ENCODE measurements around the gene SLC2A4RG.

Gene SLC2A4RG

DNA sequence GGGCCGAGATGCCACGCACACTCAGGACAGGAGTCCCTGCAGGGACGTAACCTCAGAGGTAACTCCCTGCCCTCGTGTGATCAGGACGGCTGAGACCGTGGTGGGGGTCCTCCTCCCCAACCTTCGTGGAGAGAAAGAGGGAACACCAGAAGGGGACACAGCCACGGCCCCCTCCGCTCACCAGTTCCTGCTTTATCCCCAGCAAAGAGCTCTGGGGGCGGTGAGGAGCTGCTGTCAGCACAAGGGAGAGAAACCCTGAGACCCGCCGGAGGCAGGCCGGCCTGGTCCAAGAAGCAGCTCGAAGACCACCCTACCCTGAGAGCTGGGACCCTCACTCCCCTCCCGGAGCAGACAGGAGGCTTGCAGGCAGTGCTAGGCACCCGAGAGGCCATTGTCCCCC, 44.4 kb downstream of the SLC2A4RG start:
- Histone ChIP-seq H3K4me1 (no peaks in the 10 kb centered on the region), H3K4me3 (ENCODE audit: low read depth, low read length) (no peak overlapping the region), H3K27me3 (no peaks in the 10 kb centered on the region), H3K9me3 (no peaks in the 10 kb centered on the region), H3K36me3 (no peaks in the 10 kb centered on the region)
- TF ChIP-seq, protein P1, sequence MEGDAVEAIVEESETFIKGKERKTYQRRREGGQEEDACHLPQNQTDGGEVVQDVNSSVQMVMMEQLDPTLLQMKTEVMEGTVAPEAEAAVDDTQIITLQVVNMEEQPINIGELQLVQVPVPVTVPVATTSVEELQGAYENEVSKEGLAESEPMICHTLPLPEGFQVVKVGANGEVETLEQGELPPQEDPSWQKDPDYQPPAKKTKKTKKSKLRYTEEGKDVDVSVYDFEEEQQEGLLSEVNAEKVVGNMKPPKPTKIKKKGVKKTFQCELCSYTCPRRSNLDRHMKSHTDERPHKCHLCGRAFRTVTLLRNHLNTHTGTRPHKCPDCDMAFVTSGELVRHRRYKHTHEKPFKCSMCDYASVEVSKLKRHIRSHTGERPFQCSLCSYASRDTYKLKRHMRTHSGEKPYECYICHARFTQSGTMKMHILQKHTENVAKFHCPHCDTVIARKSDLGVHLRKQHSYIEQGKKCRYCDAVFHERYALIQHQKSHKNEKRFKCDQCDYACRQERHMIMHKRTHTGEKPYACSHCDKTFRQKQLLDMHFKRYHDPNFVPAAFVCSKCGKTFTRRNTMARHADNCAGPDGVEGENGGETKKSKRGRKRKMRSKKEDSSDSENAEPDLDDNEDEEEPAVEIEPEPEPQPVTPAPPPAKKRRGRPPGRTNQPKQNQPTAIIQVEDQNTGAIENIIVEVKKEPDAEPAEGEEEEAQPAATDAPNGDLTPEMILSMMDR (IDR thresholded peaks at IDR 0.05; ENCODE audit: low read depth, low read length), result no peak
- DNase-seq, result no peak

DNA sequence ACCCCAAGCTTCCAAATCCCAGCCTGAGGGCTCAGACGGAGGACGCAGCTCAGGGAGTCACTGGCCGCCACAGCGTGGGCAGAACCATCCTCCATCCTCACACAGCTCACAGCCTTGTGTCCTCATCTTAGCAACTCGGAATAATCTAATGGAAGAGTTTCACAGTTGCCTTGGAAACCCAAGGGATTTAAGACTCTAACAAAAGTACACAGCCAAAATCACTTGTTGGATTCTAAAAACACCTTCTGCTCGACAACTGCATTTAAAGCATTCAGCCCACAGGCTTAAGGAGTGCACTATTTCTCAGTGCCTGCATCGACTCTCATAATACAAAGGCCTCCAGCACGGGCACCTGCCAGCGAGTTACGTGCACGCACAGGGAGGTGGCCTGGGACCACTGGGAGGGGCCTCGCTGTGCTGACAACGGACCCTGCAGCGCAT, 46.1 kb downstream of the SLC2A4RG start:
- Histone ChIP-seq H3K4me1 (no peaks in the 10 kb centered on the region), H3K36me3 (no peaks in the 10 kb centered on the region), H3K27me3 (no peaks in the 10 kb centered on the region), H3K4me3 (ENCODE audit: low read depth, low read length) (no peak overlapping the region), H3K9me3 (no peaks in the 10 kb centered on the region)
- DNase-seq, result no peak
- TF ChIP-seq, protein P1 (IDR thresholded peaks at IDR 0.05; ENCODE audit: low read depth, low read length), result no peak

DNA sequence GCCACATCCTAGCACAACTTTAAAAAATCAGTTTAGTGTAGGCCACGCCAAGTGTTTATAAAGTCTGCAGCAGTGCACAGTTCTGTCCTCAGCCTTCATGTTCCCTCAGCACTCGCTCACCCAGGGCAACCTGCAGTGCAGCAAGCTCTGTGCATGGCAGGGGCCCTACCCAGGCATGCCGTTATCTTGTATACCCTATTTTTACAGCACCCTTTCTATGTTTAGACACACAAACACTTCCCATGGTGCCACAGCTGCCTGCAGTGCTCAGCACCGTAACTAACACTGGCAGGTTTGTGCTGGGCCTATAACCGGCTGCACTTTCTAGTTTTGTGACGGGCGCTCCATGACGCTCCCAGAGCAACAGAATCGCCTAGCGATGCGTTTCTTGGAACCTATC, 47.7 kb downstream of the SLC2A4RG start:
- Histone ChIP-seq H3K27me3 (no peaks in the 10 kb centered on the region), H3K4me1 (no peaks in the 10 kb centered on the region), H3K4me3 (ENCODE audit: low read depth, low read length) (no peak overlapping the region), H3K9me3 (no peaks in the 10 kb centered on the region), H3K36me3 (no peaks in the 10 kb centered on the region)
- TF ChIP-seq, protein P1 (IDR thresholded peaks at IDR 0.05; ENCODE audit: low read depth, low read length), result no peak
- DNase-seq, result no peak

DNA sequence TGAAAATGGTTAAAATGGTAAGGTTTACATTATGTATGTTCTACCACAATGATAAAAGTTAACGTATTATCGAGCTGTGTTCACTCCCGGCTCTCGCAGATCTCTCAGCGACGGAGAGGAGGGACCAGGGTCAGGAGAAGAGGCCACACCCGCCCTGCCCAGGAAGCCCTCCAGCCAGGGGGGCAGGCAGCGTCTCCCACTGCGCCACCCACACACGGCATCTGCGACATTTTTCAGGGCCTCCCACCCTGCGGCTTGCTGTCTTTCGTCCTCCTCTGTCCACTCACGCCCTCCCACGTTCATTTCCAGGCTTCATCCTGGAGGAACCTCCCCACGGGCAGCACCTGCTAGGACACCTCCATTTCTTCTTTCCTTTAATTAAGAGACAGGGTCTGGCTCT, 48.2 kb downstream of the SLC2A4RG start:
- H3K36me3 ChIP-seq, result no peaks in the 10 kb centered on the region
- no peak for DNase-seq
- TF ChIP-seq, protein P1 (IDR thresholded peaks at IDR 0.05; ENCODE audit: low read depth, low read length), result no peak

DNA sequence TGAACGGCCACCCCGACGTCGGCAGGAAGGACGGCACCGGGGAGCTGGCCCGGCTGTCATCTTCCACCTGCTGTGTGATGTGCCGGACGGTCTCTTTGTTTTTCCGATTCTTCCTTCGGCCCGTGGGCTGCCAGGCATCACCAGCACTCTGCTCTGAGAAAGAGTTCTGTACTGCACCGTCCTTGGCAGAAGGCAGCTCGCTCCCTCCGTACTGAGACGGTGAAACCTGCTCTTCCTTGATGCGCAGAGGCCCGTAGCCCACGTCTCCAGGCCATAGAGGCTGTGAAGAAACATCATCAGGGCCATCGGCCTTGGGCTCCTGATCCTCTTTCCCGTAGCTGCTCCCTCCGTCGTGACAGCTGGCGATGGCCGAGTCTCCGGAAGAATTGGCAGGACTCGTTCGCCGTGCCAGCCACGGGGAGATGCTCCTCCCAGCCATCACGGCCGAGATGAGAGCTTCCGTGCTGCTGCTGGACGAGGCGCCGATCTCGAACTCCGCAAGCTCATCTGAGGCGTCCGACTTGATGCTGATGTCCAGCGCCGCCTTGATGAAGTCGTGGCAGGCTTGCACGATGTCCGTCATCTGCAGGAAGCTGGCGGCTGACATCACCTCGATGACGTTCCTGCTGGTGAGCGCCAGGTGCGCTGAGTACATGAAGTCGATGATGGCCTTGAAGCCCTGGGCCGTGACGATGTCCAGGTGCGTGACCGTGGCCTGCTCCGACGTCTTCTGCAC, 50.4 kb downstream of the SLC2A4RG start:
- TF ChIP-seq, protein P1 (IDR thresholded peaks at IDR 0.05; ENCODE audit: low read depth, low read length), result no peak
- H3K4me3 ChIP-seq (ENCODE audit: low read depth, low read length), result no peak overlapping the region
- no peaks in the 10 kb centered on the region for H3K4me1 ChIP-seq
- no peaks in the 10 kb centered on the region for H3K36me3 ChIP-seq
- H3K9me3 ChIP-seq, result no peaks in the 10 kb centered on the region
- no peaks in the 10 kb centered on the region for H3K27me3 ChIP-seq
- no peak for DNase-seq

More for the DNA sequence above, 48.2 kb downstream of the SLC2A4RG start:
- H3K4me3 ChIP-seq (ENCODE audit: low read depth, low read length), result no peak overlapping the region
- H3K27me3 ChIP-seq, result no peaks in the 10 kb centered on the region
- H3K9me3 ChIP-seq, result no peaks in the 10 kb centered on the region
- H3K4me1 ChIP-seq, result no peaks in the 10 kb centered on the region

DNA sequence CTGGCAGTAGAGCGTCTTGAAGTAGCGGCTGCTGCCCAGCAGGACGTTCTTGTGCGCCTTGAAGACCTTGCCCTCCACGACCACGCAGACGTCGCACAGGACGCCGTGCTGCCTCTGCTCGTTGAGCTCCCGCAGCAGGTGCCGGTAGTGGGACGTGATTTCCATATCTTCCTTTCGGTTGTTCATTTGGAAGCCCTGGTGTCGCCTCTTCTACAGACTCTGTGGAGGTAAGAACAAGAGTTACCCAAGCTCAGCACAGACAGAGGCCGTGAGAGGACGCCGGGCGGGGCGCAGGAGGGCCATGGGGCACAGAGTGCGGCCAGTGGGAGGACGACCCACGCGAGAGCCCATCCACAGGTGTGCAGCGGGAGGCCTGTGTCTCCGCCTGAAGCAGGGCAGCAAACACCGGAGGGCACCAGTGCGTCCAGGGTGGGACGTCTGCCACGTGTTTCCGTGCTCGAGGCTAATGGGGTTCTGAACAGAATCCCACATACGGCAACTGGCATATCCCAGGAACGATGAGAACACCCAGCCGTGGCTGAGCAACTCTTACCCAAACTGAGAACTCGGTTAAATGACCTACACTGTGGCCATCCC, 51.1 kb downstream of the SLC2A4RG start:
- Histone ChIP-seq H3K27me3 (no peaks in the 10 kb centered on the region; the same call in 1 of the 2 replicates), H3K9me3 (no peaks in the 10 kb centered on the region), H3K4me3 (ENCODE audit: low read depth, low read length) (no peak overlapping the region), H3K4me1 (no peaks in the 10 kb centered on the region), H3K36me3 (no peaks in the 10 kb centered on the region)
- TF ChIP-seq, protein P1 (IDR thresholded peaks at IDR 0.05; ENCODE audit: low read depth, low read length), result no peak
- no peak for DNase-seq

Measured in BE2C (cell line).